Mucosa of stomach (tissue), 1 donor: ENCODE results near the gene SIRPB1.

ENCODE experiments used
- H3K27me3 ChIP-seq: one replicate; pipeline ENCODE4 v1.7.0; 2013; ENCODE audit warnings: mild to moderate bottlenecking, low read length; ENCODE audit not compliant: control insufficient read depth, insufficient read depth
- H3K36me3 ChIP-seq: one replicate; pipeline ENCODE4 v1.7.0; 2013; ENCODE audit warnings: low read length; ENCODE audit not compliant: control insufficient read depth, insufficient read depth
- H3K4me1 ChIP-seq: one replicate; pipeline ENCODE4 v1.7.0; 2013; ENCODE audit warnings: mild to moderate bottlenecking, low read length; ENCODE audit not compliant: control insufficient read depth, insufficient read depth
- H3K4me3 ChIP-seq: one replicate; pipeline ENCODE4 v1.7.0; 2013; ENCODE audit warnings: low read length
- H3K9ac ChIP-seq: one replicate; pipeline ENCODE4 v1.7.0; 2013; ENCODE audit warnings: mild to moderate bottlenecking, low read length, moderate library complexity
- H3K9me3 ChIP-seq: one replicate; pipeline ENCODE4 v1.7.0; 2013; ENCODE audit warnings: mild to moderate bottlenecking, low read length, moderate library complexity; ENCODE audit not compliant: control insufficient read depth
- donor health status: Pancreatic carcinoma.

Gene SIRPB1

DNA sequence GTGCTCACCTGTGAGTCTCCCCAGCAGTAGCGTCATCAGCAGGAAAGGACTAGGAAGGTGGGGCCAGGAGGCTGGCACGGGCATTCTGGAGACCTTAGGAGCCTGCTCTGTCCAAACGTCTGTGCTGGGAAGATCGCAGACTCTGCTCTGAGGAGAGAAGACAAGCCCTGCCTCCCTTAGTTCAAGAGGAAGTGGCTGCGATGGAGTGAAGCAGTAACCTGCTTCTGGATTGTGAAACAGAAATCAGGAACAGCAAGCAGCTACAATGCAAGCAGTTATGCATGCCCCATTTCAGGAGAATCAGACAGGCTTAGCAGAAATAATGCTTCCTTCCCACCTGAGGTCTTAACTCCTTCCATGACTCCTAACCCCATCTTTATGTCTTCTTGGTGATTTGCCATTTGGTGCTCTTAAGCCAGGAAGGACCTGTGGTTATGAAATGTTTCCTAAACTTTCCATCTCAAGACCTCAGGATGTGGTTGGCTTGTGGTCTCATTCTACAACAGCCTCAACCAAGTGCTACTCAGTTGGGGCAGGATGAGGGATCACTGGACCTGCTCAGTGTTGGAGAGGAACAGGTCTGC lies at the start of gene SIRPB1:
Gene SIRPB1 (minus strand): TSS at position 149 of the 584 bp plus-strand sequence. CDS start 65 bp downstream, at position 84.
- Histone ChIP-seq H3K9ac (no peak within 1 kb of the TSS), H3K27me3 (no peaks in the 10 kb centered on the region), H3K4me3 (no peak within 1 kb of the TSS), H3K36me3 (no peaks in the 10 kb centered on the region), H3K4me1 (peaks cover 8% of the 10 kb centered on the region), H3K9me3 (no peaks in the 10 kb centered on the region)

DNA sequence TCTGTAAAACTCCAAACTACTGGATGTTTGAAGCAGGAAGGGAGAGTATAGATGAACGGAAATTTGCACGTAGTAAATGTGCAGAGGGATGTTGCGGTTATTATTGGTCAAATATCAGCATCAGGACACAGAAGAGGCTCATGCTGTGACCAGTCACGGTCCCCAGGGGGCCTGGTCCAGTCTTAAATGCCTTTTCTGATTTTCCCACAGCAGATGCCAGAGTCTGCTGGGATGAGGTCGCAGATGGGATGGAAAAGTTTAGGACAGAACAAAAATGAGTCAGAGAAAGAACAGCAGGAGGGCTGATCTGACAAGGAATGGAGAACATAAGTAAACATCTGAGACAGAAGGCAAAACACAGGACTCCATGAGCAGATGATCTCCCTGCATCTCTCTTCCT lies 49.5 kb upstream of the SIRPB1 start:
- H3K9ac ChIP-seq: no peak overlapping the region
- no peaks in the 10 kb centered on the region for H3K9me3 ChIP-seq
- H3K27me3 ChIP-seq: no peaks in the 10 kb centered on the region
- no peak overlapping the region for H3K4me3 ChIP-seq
- no peaks in the 10 kb centered on the region for H3K4me1 ChIP-seq
- H3K36me3 ChIP-seq: no peaks in the 10 kb centered on the region

DNA sequence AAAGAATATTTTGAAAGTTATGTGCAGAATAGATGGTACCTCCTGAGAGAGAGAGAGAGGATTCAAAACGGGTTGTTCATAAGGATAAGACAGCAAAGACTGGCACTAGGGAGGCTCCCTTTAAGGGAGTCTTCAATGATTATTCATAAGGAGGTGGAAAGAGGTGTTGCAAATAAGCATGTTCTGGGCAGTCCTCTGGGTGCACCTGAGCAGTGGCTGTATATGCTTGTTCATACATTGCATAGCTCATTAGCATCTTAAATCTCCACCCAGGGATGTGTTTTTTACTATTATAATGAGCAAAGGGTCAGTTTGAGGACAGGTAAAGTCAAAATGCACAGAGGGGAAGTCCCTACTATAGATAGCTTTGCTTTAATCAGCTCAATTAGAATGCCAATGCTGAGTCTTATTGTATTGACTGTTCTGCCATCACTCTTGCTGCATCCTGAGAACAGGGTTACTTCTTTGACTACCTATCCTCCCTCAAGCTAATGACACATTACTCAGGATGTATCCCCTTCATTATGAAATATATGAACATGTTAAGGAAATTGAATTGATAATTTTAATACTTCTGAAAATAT lies 47.8 kb upstream of the SIRPB1 start:
- Histone ChIP-seq H3K36me3 (no peaks in the 10 kb centered on the region), H3K27me3 (no peaks in the 10 kb centered on the region), H3K4me3 (no peak overlapping the region), H3K9ac (no peak overlapping the region), H3K4me1 (no peaks in the 10 kb centered on the region), H3K9me3 (no peaks in the 10 kb centered on the region)

- H3K27me3 ChIP-seq: no peaks in the 10 kb centered on the region
- no peaks in the 10 kb centered on the region for H3K4me1 ChIP-seq
- no peaks in the 10 kb centered on the region for H3K9me3 ChIP-seq
- no peak overlapping the region for H3K9ac ChIP-seq
- no peak overlapping the region for H3K4me3 ChIP-seq
- no peaks in the 10 kb centered on the region for H3K36me3 ChIP-seq
These were observed 47.0 kb upstream of the SIRPB1 start for GRCh38 chr20:1666802-1667201.

DNA sequence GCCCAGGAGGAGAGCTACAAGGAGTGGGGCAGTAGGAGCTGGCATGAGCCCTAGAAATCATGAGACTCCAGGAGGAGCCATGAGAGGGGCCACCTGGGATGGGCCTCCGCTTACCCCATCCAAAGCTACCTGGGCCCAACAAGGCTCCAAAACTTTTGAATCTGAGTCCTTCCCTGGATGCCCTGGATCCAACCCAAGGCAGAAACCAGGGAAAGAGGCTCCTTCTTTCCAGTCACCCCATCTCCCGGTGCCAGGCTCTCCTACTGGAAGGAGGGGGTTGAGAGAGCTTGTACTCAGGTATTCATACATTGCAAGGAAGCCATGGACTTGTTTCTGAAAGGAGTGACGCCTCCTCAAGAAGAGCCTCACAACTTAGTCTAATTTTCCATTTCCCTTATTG lies 45.5 kb upstream of the SIRPB1 start:
- no peaks in the 10 kb centered on the region for H3K4me1 ChIP-seq
- no peak overlapping the region for H3K9ac ChIP-seq
- no peaks in the 10 kb centered on the region for H3K36me3 ChIP-seq
- H3K27me3 ChIP-seq: no peaks in the 10 kb centered on the region
- H3K9me3 ChIP-seq: no peaks in the 10 kb centered on the region
- no peak overlapping the region for H3K4me3 ChIP-seq

GRCh38 chr20:1664911-1665310 lies 45.1 kb upstream of the SIRPB1 start:
- H3K4me1 ChIP-seq: no peaks in the 10 kb centered on the region
- no peak overlapping the region for H3K9ac ChIP-seq
- H3K36me3 ChIP-seq: no peaks in the 10 kb centered on the region
- no peak overlapping the region for H3K4me3 ChIP-seq
- H3K27me3 ChIP-seq: no peaks in the 10 kb centered on the region
- no peaks in the 10 kb centered on the region for H3K9me3 ChIP-seq

DNA sequence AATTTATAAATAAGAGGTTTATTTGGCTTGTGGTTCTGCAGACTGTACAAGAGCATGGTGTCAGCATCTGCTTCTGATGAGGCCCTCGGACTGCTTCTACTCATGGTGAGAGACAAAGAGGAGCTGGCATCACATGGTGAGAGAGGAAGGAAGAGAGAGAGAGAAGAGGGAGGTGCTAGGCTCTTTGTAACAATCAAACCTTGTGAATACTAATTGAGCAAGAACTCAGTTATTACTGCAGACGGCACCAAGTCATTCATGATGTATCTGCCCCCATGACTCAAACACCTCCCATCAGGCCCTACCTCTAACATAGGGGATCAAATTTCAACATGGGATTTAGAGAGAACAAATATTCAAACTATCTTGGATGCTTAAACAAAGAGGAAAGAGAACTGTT lies 44.1 kb upstream of the SIRPB1 start:
- H3K9me3 ChIP-seq: no peaks in the 10 kb centered on the region
- no peak overlapping the region for H3K4me3 ChIP-seq
- no peaks in the 10 kb centered on the region for H3K4me1 ChIP-seq
- no peaks in the 10 kb centered on the region for H3K27me3 ChIP-seq
- no peak overlapping the region for H3K9ac ChIP-seq
- H3K36me3 ChIP-seq: no peaks in the 10 kb centered on the region

- H3K4me1 ChIP-seq: no peaks in the 10 kb centered on the region
- H3K36me3 ChIP-seq: no peaks in the 10 kb centered on the region
- no peak overlapping the region for H3K9ac ChIP-seq
- no peaks in the 10 kb centered on the region for H3K9me3 ChIP-seq
- H3K4me3 ChIP-seq: no peak overlapping the region
- H3K27me3 ChIP-seq: no peaks in the 10 kb centered on the region
These were observed 41.9 kb upstream of the SIRPB1 start for GRCh38 chr20:1661542-1662299.

DNA sequence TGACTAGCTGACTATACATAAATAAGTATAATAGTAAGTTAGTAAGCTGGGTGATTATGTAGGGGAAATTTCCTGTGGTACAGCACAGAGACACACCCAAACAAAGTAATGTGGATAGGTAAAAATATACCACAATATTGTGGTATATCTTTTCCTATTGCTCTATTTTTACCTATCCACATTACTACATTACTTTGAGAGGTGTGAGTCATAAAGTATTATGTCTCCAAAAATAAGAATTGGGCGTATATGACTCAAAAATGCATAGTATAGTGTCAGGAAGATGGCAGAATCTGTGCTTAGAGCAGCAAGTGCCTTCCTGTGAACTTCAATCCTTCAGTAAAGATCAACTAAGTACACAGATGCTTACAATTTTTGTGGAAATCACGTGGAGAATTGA lies 40.4 kb upstream of the SIRPB1 start:
- Histone ChIP-seq H3K4me1 (no peaks in the 10 kb centered on the region), H3K9ac (no peak overlapping the region)

DNA sequence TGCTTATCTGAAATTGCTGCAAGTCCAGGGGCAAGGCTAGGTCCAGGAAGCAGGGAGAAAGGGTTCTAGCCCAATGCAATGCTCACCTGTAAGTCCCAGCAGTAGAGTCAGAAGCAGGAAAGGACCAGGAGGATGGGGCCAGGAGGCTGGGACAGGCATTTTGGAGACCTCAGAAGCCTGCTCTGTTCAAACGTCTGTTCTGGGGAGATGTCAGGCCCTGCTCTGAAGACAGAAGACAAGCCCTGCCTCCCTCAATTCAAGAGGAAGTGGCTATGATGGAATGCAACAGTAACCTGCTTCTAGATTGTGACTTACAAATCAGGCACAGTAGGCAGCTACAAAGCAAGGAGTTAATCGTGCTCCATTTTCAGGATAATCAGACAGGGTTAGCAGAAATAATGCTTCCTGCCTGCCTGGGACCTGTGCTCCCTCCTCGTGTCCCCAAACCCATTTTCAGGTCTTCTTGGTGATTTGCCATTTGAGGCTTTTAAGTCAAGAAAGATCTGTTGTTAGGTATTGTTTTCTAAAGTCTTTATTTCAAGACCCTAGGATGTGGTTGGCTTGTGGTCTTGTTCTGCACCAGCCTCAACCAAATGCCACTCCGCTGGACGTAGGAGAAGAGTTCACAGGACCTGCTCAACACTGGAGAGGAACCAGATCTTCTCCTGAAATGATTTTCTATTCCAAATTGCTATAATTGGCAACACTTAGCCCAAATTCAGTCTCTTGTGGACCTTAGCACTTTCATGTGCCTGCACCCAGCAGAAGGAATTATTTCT lies 37.9 kb upstream of the SIRPB1 start, which contains the start of gene SIRPG:
Gene SIRPG (minus strand): TSS at position 224 of the 779 bp plus-strand sequence. CDS start 65 bp downstream, at position 159.
- Histone ChIP-seq H3K9me3 (no peaks in the 10 kb centered on the region), H3K9ac (no peak within 1 kb of the TSS), H3K36me3 (no peaks in the 10 kb centered on the region), H3K27me3 (no peaks in the 10 kb centered on the region), H3K4me3 (no peak within 1 kb of the TSS), H3K4me1 (no peaks in the 10 kb centered on the region)

More for the DNA sequence above, 40.4 kb upstream of the SIRPB1 start:
- Histone ChIP-seq H3K9me3 (no peaks in the 10 kb centered on the region), H3K36me3 (no peaks in the 10 kb centered on the region), H3K27me3 (no peaks in the 10 kb centered on the region), H3K4me3 (no peak overlapping the region)

DNA sequence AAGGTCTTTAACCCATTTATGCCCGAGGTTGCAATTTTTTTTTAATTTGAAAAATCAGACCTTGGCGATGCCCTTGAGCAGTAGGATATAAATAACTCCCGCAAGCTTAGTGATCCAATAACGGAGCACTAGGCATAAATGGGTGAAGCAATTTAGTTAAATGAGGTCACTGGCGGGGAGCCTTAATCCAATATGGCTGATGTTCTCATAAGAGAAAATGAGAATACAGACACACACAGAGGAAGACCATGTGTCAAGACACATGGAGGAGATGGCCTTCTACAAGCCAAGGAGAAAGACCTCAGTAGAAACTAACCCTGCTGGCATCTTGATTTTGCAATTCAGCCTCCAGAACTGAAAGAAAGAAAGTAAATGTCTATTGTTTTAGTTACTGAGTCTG lies 37.0 kb upstream of the SIRPB1 start:
- Histone ChIP-seq H3K9me3 (no peaks in the 10 kb centered on the region), H3K4me3 (no peak overlapping the region), H3K36me3 (no peaks in the 10 kb centered on the region), H3K9ac (no peak overlapping the region), H3K4me1 (no peaks in the 10 kb centered on the region), H3K27me3 (no peaks in the 10 kb centered on the region)

DNA sequence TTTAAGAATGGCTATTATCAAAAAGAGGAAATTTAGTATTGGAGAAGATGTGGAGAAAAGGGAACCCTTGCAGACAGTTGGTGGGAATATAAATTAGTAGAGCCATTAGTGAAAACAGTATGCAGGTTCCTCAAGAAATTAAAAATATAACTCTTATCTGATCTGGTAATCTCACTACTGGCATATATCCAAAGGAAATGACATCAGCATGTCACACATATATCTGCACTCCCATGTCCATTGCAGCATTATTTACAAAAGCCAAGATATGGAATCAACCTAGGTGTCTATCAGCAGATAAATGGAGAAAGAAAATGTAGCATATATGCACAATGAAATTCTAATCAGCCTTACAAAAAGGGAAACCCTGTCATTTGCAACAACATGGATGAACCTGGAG lies 35.2 kb upstream of the SIRPB1 start:
- no peaks in the 10 kb centered on the region for H3K36me3 ChIP-seq
- no peak overlapping the region for H3K9ac ChIP-seq
- H3K9me3 ChIP-seq: no peaks in the 10 kb centered on the region
- no peak overlapping the region for H3K4me3 ChIP-seq
- no peaks in the 10 kb centered on the region for H3K27me3 ChIP-seq
- no peaks in the 10 kb centered on the region for H3K4me1 ChIP-seq
